HepG2 (cell line): ENCODE data around the gene MEF2D. TPM values are rescaled to one million over a fixed set of nuclear protein-coding genes. Genes with fewer than 3 reads are reported as not detected.
A peak's percentile ranks its signal among the peaks of the same experiment; 100 is the strongest.

Experiments used
- EEA1 ChIP-seq: sonication (generic); formaldehyde crosslinking; IDR thresholded peaks from 2 replicates; pipeline ENCODE4 v1.5.1; 2020; ENCODE audit warnings: mild to moderate bottlenecking, missing genetic modification reagents, borderline replicate concordance
- FOXK1 ChIP-seq: sonication (generic); formaldehyde crosslinking; IDR thresholded peaks from 2 replicates; pipeline ENCODE4 v1.4.0; 2020; ENCODE audit warnings: low read depth, missing genetic modification reagents, borderline replicate concordance
- GATA4 ChIP-seq: sonication (generic); IDR thresholded peaks from 2 replicates; pipeline ENCODE4 v1.6.1; 2016; ENCODE audit warnings: antibody characterized with exemption, low read depth, borderline replicate concordance
- GFI1 ChIP-seq: sonication (generic); formaldehyde crosslinking; IDR thresholded peaks from 2 replicates; pipeline ENCODE4 v1.5.0; 2020; ENCODE audit warnings: missing genetic modification reagents, mild to moderate bottlenecking, borderline replicate concordance
- HMGXB3 ChIP-seq: sonication (generic); formaldehyde crosslinking; IDR thresholded peaks from 2 replicates; pipeline ENCODE4 v1.4.0; 2020; ENCODE audit warnings: missing genetic modification reagents, borderline replicate concordance
- HNRNPH1 ChIP-seq: fragments of 200-400 bp; formaldehyde crosslinking; optimal IDR thresholded peaks from 2 replicates; pipeline ENCODE3; 2017; ENCODE audit warnings: mild to moderate bottlenecking, low read depth, low read length
- NFIB ChIP-seq: sonication (generic); formaldehyde crosslinking; IDR thresholded peaks from 2 replicates; pipeline ENCODE4 v1.9.0; 2021; ENCODE audit warnings: missing genetic modification reagents, mild to moderate bottlenecking, borderline replicate concordance
- PAWR ChIP-seq: sonication (generic); formaldehyde crosslinking; IDR thresholded peaks from 2 replicates; pipeline ENCODE4 v1.4.0; 2020; ENCODE audit warnings: missing genetic modification reagents, mild to moderate bottlenecking, borderline replicate concordance
- PAX8 ChIP-seq: sonication (generic); formaldehyde crosslinking; IDR thresholded peaks from 2 replicates; pipeline ENCODE4 v1.8.0; 2022; ENCODE audit warnings: mild to moderate bottlenecking, missing genetic modification reagents, borderline replicate concordance
- SKI ChIP-seq: fragments of 450-650 bp; IDR thresholded peaks from one replicate; pipeline ENCODE4 v1.6.1; 2018; ENCODE audit warnings: mild to moderate bottlenecking; ENCODE audit not compliant: partially characterized antibody
- ZBTB39 ChIP-seq: sonication (generic); formaldehyde crosslinking; IDR thresholded peaks from 2 replicates; pipeline ENCODE4 v1.5.0; 2020; ENCODE audit warnings: missing genetic modification reagents
- ZBTB43 ChIP-seq: sonication (generic); formaldehyde crosslinking; conservative IDR thresholded peaks from 2 replicates; pipeline ENCODE4 v1.4.0; 2020; ENCODE audit warnings: missing genetic modification reagents
- ZBTB49 ChIP-seq: sonication (generic); formaldehyde crosslinking; IDR thresholded peaks from 2 replicates; pipeline ENCODE4 v1.4.0; 2020; ENCODE audit warnings: missing genetic modification reagents, borderline replicate concordance
- ZFYVE20 ChIP-seq: sonication (generic); formaldehyde crosslinking; IDR thresholded peaks from 2 replicates; pipeline ENCODE4 v1.8.0; 2023; ENCODE audit warnings: low read depth, mild to moderate bottlenecking, moderate library complexity, missing genetic modification reagents, borderline replicate concordance
- ZNF354B ChIP-seq: sonication (generic); formaldehyde crosslinking; IDR thresholded peaks from 2 replicates; pipeline ENCODE4 v1.8.0; 2022; ENCODE audit warnings: mild to moderate bottlenecking, missing genetic modification reagents
- polyA plus RNA-seq, 8 experiments: library from polyadenylated mRNA; depleted of rRNA in 3 of 8; stranded (reverse) in 7 of 8; unstranded in 1 of 8; fragments of >200 nt; fragmentation: Illumina TruSeq in 4 of 8; extraction: Trizol in 4 of 8; gene quantifications; 2 replicates each; pipeline versions ENCODE4 v1.2.1 to v1.2.3, GENCODE V29; 2011 to 2016; ENCODE audit warnings: low read depth in 4 of 8, missing spikeins in 1 of 8, mixed read lengths in 1 of 8; ENCODE audit not compliant: insufficient read depth in 1 of 8
- total RNA-seq, 5 experiments: library from RNA; depleted of rRNA; stranded (reverse); fragments of >200 nt; fragmentation: Illumina TruSeq; extraction: Trizol; gene quantifications; 2 replicates each; pipeline ENCODE4 v1.2.3, GENCODE V29; 2016; ENCODE audit warnings: low read depth in 1 of 5

The MEF2D gene
- total and polyA plus RNA-seq, 2 of the 13 experiments (the other 11 are each of a cell fraction or from before 2014, with no cell fraction given), result 1.6 to 3.9 TPM

- TF ChIP-seq ZBTB49 (CRISPR knock-in tag), result no peak
- peak; percentile 61; the same call in 1 of the 2 replicates for TF ChIP-seq GATA4
- peak; percentile 52; the same call in 1 of the 2 replicates for TF ChIP-seq EEA1
- TF ChIP-seq HNRNPH1, result no peak
- TF ChIP-seq PAWR (CRISPR knock-in tag), result 0 out of 2 replicates have a peak, but pooled peaks have one; percentile 62
- TF ChIP-seq PAX8, result 0 out of 2 replicates have a peak, but pooled peaks have one; percentile 78
- no peak for TF ChIP-seq ZFYVE20
- peak; percentile 82 for TF ChIP-seq ZBTB43
- peak; percentile 99 for TF ChIP-seq FOXK1 (CRISPR knock-in tag)
- TF ChIP-seq HMGXB3 (CRISPR knock-in tag), result peak; percentile 88; the same call in 1 of the 2 replicates
- TF ChIP-seq ZNF354B (CRISPR knock-in tag), result no peak
- TF ChIP-seq ZBTB39, result peak; percentile 72; the same call in 1 of the 2 replicates
- peak; percentile 94 for TF ChIP-seq GFI1 (CRISPR knock-in tag)
- TF ChIP-seq SKI, result peak; percentile 95
- TF ChIP-seq NFIB (CRISPR knock-in tag), result no peak
Measured at GRCh38 chr1:156471496-156472490, 28.8 kb downstream of the MEF2D start (continued).
